ENCODE results near the gene DOCK4. TPM values are rescaled to one million over a fixed set of nuclear protein-coding genes. Genes with fewer than 3 reads are reported as not detected.

The DOCK4 gene
- total and polyA plus RNA-seq, 10 of the 15 experiments (the other 5 are each of a cell fraction or from before 2014, with no cell fraction given) = 0.03 to 0.73 (median 0.38) TPM

DNA sequence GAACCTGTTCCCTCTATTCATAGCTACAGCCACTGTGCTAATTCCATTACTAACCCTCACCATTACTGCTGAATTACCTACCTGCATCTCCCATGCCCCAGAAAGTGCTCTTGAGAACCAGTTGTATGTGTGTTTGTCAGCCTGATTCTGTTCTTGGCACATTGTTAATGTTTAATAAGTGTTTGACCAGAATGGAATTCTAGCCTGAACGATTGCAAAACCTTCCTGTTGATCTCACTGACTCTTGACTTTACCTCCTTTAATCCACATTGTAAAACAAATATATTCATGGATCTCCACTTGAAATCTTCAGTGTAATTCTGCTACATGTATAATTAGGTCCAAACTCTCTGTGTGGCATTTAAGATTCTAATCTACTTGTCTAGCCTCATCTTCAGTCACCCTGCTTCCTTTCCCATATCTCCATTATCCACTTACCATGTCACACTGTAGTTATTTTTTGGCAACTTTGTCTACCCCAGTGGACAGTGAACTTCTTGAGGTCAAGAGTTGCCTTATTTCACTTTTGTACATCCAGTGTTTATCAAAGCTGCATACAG lies 5.2 kb upstream of the DOCK4 start:
- ChIA-PET SMC1A (ENCODE audit: uncharacterized antibody, unreplicated experiment) (interaction anchor here (0.8 kb wide), 1 partner anchor 11 kb away, joined by 3 read pairs; no protein-coding TSS in a partner anchor), RAD21 (ENCODE audit: unreplicated experiment) (no interaction called here), CTCF (no interaction called here), POLR2A (no interaction called here)
- intact Hi-C loops (cut with micrococcal nuclease; ENCODE audit: unreplicated experiment) = no loop called here
- Histone ChIP-seq H3K36me3 (ENCODE audit: control insufficient read depth in 2 of 2, insufficient read depth in 2 of 2, low read length in 1 of 2) (no peaks in the 10 kb centered on the region), H3K9me3 (replicated peaks; ENCODE audit: control insufficient read depth, insufficient read depth, low read length) (no peaks in the 10 kb centered on the region), H4K20me1 (ENCODE audit: control insufficient read depth, insufficient read depth) (no peaks in the 10 kb centered on the region), H3K79me2 (ENCODE audit: control insufficient read depth, insufficient read depth, low read length) (peaks cover 15% of the 10 kb centered on the region), H3K4me1 (ENCODE audit: control insufficient read depth, insufficient read depth, low read length) (no peaks in the 10 kb centered on the region), H3K9ac (ENCODE audit: control insufficient read depth, insufficient read depth, low read length) (no peak overlapping the region), H3K27me3 (replicated peaks in 1 of 2; ENCODE audit: control insufficient read depth in 2 of 2, insufficient read depth in 2 of 2, low read length in 1 of 2) (no peaks in the 10 kb centered on the region), H3K4me2 (ENCODE audit: control insufficient read depth, insufficient read depth) (no peak overlapping the region), H3K27ac (ENCODE audit: control insufficient read depth, insufficient read depth) (no peak overlapping the region), H3K4me3 (no peak overlapping the region), H2AFZ (ENCODE audit: control insufficient read depth, low read depth, low read length) (no peak overlapping the region)
- BruUV-seq (replicated peaks) = no TSS peak
- in situ Hi-C loops (cut with MboI) = no loop called here
- DNase-seq (ENCODE audit: low read depth, low spot score) (no peak), FAIRE-seq (no peak), ATAC-seq (no peak)
- no peak for TF ChIP-seq PAX5 (IDR thresholded peaks at IDR 0.05; ENCODE audit: borderline replicate concordance, low read depth, low read length)
- TF ChIP-seq ZZZ3 (IDR thresholded peaks at IDR 0.05; ENCODE audit: control insufficient read depth, insufficient read length, low read depth) = no peak
- no peak for TF ChIP-seq ETV6 (conservative IDR thresholded peaks at IDR 0.05 in 1 of 2, IDR thresholded peaks at IDR 0.05 in 1 of 2; ENCODE audit: borderline replicate concordance in 1 of 2, low read depth in 1 of 2)
- TF ChIP-seq SREBF2 (IDR thresholded peaks at IDR 0.05; ENCODE audit: low read length) = no peak
- TF ChIP-seq ELK1 (IDR thresholded peaks at IDR 0.05; ENCODE audit: low read depth, low read length) = no peak
- TF ChIP-seq RELA (IDR thresholded peaks at IDR 0.05; ENCODE audit: borderline replicate concordance, partially characterized antibody) = no peak
- no peak for TF ChIP-seq SIN3A (IDR thresholded peaks at IDR 0.05; ENCODE audit: low read depth, low read length)
- TF ChIP-seq SREBF1 (IDR thresholded peaks at IDR 0.05; ENCODE audit: low read length) = no peak
- TF ChIP-seq SMAD5 (IDR thresholded peaks at IDR 0.05; ENCODE audit: low read depth) = no peak
- TF ChIP-seq MYB (IDR thresholded peaks at IDR 0.05; ENCODE audit: borderline replicate concordance, low read depth, low read length) = no peak
- no peak for TF ChIP-seq ZNF384 (IDR thresholded peaks at IDR 0.05; ENCODE audit: borderline replicate concordance, low read depth, low read length)
- TF ChIP-seq SPI1 (IDR thresholded peaks at IDR 0.05; ENCODE audit: borderline replicate concordance, insufficient read depth, low read depth, low read length) = no peak
- TF ChIP-seq FOXM1 (IDR thresholded peaks at IDR 0.05; ENCODE audit: low read depth, low read length) = no peak
- no peak for TF ChIP-seq BMI1 (IDR thresholded peaks at IDR 0.05; ENCODE audit: borderline replicate concordance)
- no peak for TF ChIP-seq NRF1 (conservative IDR thresholded peaks at IDR 0.05; ENCODE audit: low read depth, low read length)
- TF ChIP-seq ZNF274 (IDR thresholded peaks at IDR 0.05; ENCODE audit: insufficient read depth, insufficient read length) = no peak
- TF ChIP-seq CREB1 (IDR thresholded peaks at IDR 0.05; ENCODE audit: low read depth) = no peak
- no peak for TF ChIP-seq ZBTB11 (CRISPR knock-in tag; IDR thresholded peaks at IDR 0.05)
- no peak for TF ChIP-seq BCLAF1 (IDR thresholded peaks at IDR 0.05)
- WGBS (ENCODE audit: insufficient coverage, insufficient replicate concordance, low lambda C conversion rate, missing lambda C conversion rate) = 29% methylated on average over 1 of the region's 1 CpG
